ENCODE measurements around the gene SUCO.
A peak's percentile ranks its signal among the peaks of the same experiment; 100 is the strongest.

The SUCO gene

GRCh38 chr1:172653015-172653709 is 120.2 kb downstream of the SUCO start:
- no peak for DNase-seq

- no peak for DNase-seq
Measured at GRCh38 chr1:172654535-172654934, 121.6 kb downstream of the SUCO start.

- DNase-seq, result no peak
Measured at GRCh38 chr1:172656576-172656975, 123.6 kb downstream of the SUCO start.

- no peak for DNase-seq
Measured at GRCh38 chr1:172657586-172657985, 124.6 kb downstream of the SUCO start.

GRCh38 chr1:172658871-172659453 is 126.0 kb downstream of the SUCO start, which contains the start of gene FASLG:
FASLG (plus strand) TSS chr1:172659103; CDS start chr1:172659202, 99 bp downstream.
- DNase-seq, result peak; percentile 58

GRCh38 chr1:172661107-172661506 is 128.2 kb downstream of the SUCO start:
- DNase-seq, result no peak

All from CD4-positive, alpha-beta T cell treated with Interleukin-21 for 1 hour (primary cell).